HCT116 (cell line): ENCODE measurements around the gene PEX11B. TPM values are rescaled to one million over a fixed set of nuclear protein-coding genes. Genes with fewer than 3 reads are reported as not detected.

Source experiments
- ATAC-seq: fragments of 200-7000 bp; cut with Tn5 transposase; 2 replicates; pipeline ENCODE4 v1.9.1; 2020; ENCODE audit warnings: mild to moderate bottlenecking, moderate library complexity
- BruUV-seq: library from RNA; stranded (reverse); fragments of 400-500 nt; replicated peaks from 2 replicates; lab custom pipeline; 2021; lab: Mats Ljungman, UMichigan
- CTCF ChIA-PET: fragments of 300-600 bp; sonication (Branson Sonifier 250); formaldehyde crosslinking; loops from one replicate; lab custom pipeline; 2021; ENCODE audit warnings: antibody characterized with exemption; lab: Charles Lee
- POLR2A ChIA-PET: fragments of 300-600, 350-600 bp; sonication (Branson Sonifier 250); formaldehyde crosslinking; loops from one replicate; lab custom pipeline; 2021; ENCODE audit warnings: antibody characterized with exemption; lab: Charles Lee
- RAD21 ChIA-PET, 2 experiments: fragments of 300-600 bp; sonication (Branson Sonifier 250); formaldehyde crosslinking; loops; one replicate each; lab custom pipeline; 2023; ENCODE audit warnings: low total read pairs in 2 of 2; ENCODE audit not compliant: uncharacterized antibody in 2 of 2, unreplicated experiment in 2 of 2, low non-redundant PET in 1 of 2; lab: Charles Lee
- DNase-seq: peaks from one replicate; pipeline ENCODE4 v3.0.0-alpha.2; 2010; ENCODE audit warnings: low read depth, low spot score
- H2AFZ ChIP-seq: fragments of 200-600 bp; shearing (Covaris generic), sonication (generic); 2 replicates; pipeline ENCODE4 v1.6.1; 2017; ENCODE audit warnings: low read depth, mixed run types, mixed read lengths, antibody characterized with exemption, low read length; ENCODE audit not compliant: poor library complexity, severe bottlenecking
- H3K27ac ChIP-seq: 2 replicates; pipeline ENCODE4 v1.5.1; 2012; ENCODE audit warnings: low read depth, low read length
- H3K27me3 ChIP-seq: fragments of 200-600 bp; sonication (generic); 2 replicates; pipeline ENCODE4 v1.6.1; 2016; ENCODE audit warnings: mixed run types, low read length, mixed read lengths; ENCODE audit not compliant: insufficient read depth
- H3K36me3 ChIP-seq, 2 experiments: fragments of 200-500 bp in 1 of 2; fragments of 200-600 bp in 1 of 2; sonication (Bioruptor generic) in 1 of 2; sonication (generic) in 1 of 2; 2 replicates each; pipeline versions ENCODE4 v1.5.1 to v1.6.1; 2014 to 2016; ENCODE audit warnings: low read length in 2 of 2, inconsistent platforms in 1 of 2, mixed read lengths in 1 of 2, mixed run types in 1 of 2; ENCODE audit not compliant: insufficient read depth in 2 of 2, control insufficient read depth in 1 of 2
- H3K4me1 ChIP-seq, 2 experiments: fragments of 200-600 bp in 1 of 2; sonication (generic) in 1 of 2; 2 replicates each; pipeline versions ENCODE4 v1.5.1 to v1.6.1; 2012 to 2017; ENCODE audit warnings: low read length in 2 of 2, inconsistent platforms in 1 of 2, mild to moderate bottlenecking in 1 of 2, mixed read lengths in 1 of 2, mixed run types in 1 of 2, moderate library complexity in 1 of 2; ENCODE audit not compliant: insufficient read depth in 2 of 2, control insufficient read depth in 1 of 2
- H3K4me2 ChIP-seq: fragments of 200-600 bp; sonication (generic); 2 replicates; pipeline ENCODE4 v1.6.1; 2017; ENCODE audit warnings: mixed run types, low read length, mixed read lengths
- H3K4me3 ChIP-seq, 2 experiments: fragments of 200-600 bp in 1 of 2; sonication (generic) in 1 of 2; replicated peaks in 1 of 2; 2 replicates each; pipeline ENCODE4 v1.5.1; 2011 to 2016; ENCODE audit warnings: low read length in 2 of 2, control low read depth in 1 of 2, low read depth in 1 of 2, mild to moderate bottlenecking in 1 of 2, mixed read lengths in 1 of 2, mixed run types in 1 of 2
- H3K79me2 ChIP-seq: fragments of 200-600 bp; sonication (generic); 2 replicates; pipeline ENCODE4 v1.6.1; 2017; ENCODE audit warnings: mild to moderate bottlenecking, mixed run types, low read length, moderate library complexity, mixed read lengths; ENCODE audit not compliant: insufficient read depth
- H3K9ac ChIP-seq: fragments of 200-600 bp; sonication (generic); 2 replicates; pipeline ENCODE4 v1.6.1; 2016; ENCODE audit warnings: low read length, mixed read lengths
- H3K9me2 ChIP-seq: fragments of 200-600 bp; sonication (generic), shearing (Covaris generic); 2 replicates; pipeline ENCODE4 v1.6.1; 2017; ENCODE audit warnings: mixed run types, mild to moderate bottlenecking, moderate library complexity; ENCODE audit not compliant: insufficient read depth
- H3K9me3 ChIP-seq, 2 experiments: fragments of 200-500 bp in 1 of 2; fragments of 200-600 bp in 1 of 2; sonication (Bioruptor generic) in 1 of 2; sonication (generic) in 1 of 2; 2 replicates each; pipeline ENCODE4 v1.6.1; 2014 to 2017; ENCODE audit warnings: low read length in 2 of 2, mixed read lengths in 2 of 2, inconsistent platforms in 1 of 2, low read depth in 1 of 2, mild to moderate bottlenecking in 1 of 2, mixed run types in 1 of 2, moderate library complexity in 1 of 2; ENCODE audit not compliant: control insufficient read depth in 1 of 2, insufficient read depth in 1 of 2
- H4K20me1 ChIP-seq: fragments of 200-600 bp; sonication (generic), shearing (Covaris generic); 2 replicates; pipeline ENCODE4 v1.6.1; 2017; ENCODE audit warnings: mixed run types, mild to moderate bottlenecking, moderate library complexity; ENCODE audit not compliant: insufficient read depth
- ATF3 ChIP-seq: IDR thresholded peaks from 2 replicates; pipeline ENCODE4 v1.6.1; 2012
- EGR1 ChIP-seq: IDR thresholded peaks from 2 replicates; pipeline ENCODE4 v1.6.1; 2012; ENCODE audit warnings: low read depth
- EZH2 ChIP-seq: fragments of 200-600 bp; sonication (generic); IDR thresholded peaks from 2 replicates; pipeline ENCODE4 v1.6.1; 2017; ENCODE audit warnings: antibody characterized with exemption, mixed run types
- POLR2A ChIP-seq: IDR thresholded peaks from 2 replicates; pipeline ENCODE4 v1.7.0; 2011; ENCODE audit warnings: borderline replicate concordance; ENCODE audit not compliant: insufficient read depth, insufficient read length; ENCODE audit errors: extremely low read depth
- RAD21 ChIP-seq: IDR thresholded peaks from 2 replicates; pipeline ENCODE4 v1.6.1; 2012; ENCODE audit warnings: low read depth, mild to moderate bottlenecking
- REST ChIP-seq: IDR thresholded peaks from 2 replicates; pipeline ENCODE4 v1.6.1; 2012; ENCODE audit warnings: low read depth
- SIN3A ChIP-seq: IDR thresholded peaks from 2 replicates; pipeline ENCODE4 v1.6.1; 2012; ENCODE audit warnings: low read depth
- SRF ChIP-seq: IDR thresholded peaks from 2 replicates; pipeline ENCODE4 v1.6.1; 2012; ENCODE audit warnings: low read depth
- TCF7L2 ChIP-seq: IDR thresholded peaks from 2 replicates; pipeline ENCODE4 v1.7.0; 2011; ENCODE audit warnings: borderline replicate concordance, inconsistent platforms; ENCODE audit not compliant: insufficient read depth, insufficient read length; ENCODE audit errors: extremely low read depth
- ZBTB33 ChIP-seq: IDR thresholded peaks from 2 replicates; pipeline ENCODE4 v1.6.1; 2011; ENCODE audit warnings: mild to moderate bottlenecking, low read length, moderate library complexity; ENCODE audit not compliant: insufficient replicate concordance; ENCODE audit errors: extremely low read depth
- ZFX ChIP-seq: fragments of 450-650 bp; IDR thresholded peaks from 2 replicates; pipeline ENCODE4 v1.6.1; 2017
- ZNF274 ChIP-seq: fragments of 200-500 bp; sonication (Bioruptor generic); IDR thresholded peaks from 2 replicates; pipeline ENCODE4 v1.6.1; 2014; ENCODE audit warnings: mild to moderate bottlenecking, low read depth, low read length, inconsistent platforms
- intact Hi-C: fragments of 100-400 bp; cut with micrococcal nuclease; formaldehyde crosslinking; loops from 2 replicates; pipeline ENCODE4 v1.10.0; 2022
- total RNA-seq: library from RNA; stranded (reverse); gene quantifications from one replicate; pipeline ENCODE4 v1.2.1, GENCODE V29; 2021; ENCODE audit not compliant: unreplicated experiment

The PEX11B gene
- total RNA-seq, 1 experiment from 2014 or later: 20.9 TPM

GRCh38 chr1:145871994-145872924, 46.3 kb downstream of the PEX11B start:
- no peaks in the 10 kb centered on the region for H3K4me1 ChIP-seq
- H3K79me2 ChIP-seq: no peaks in the 10 kb centered on the region
- H3K9me3 ChIP-seq: no peaks in the 10 kb centered on the region
- ATAC-seq (no peak), DNase-seq (no peak)
- RAD21 ChIA-PET: interaction anchor here in 1 of 2 experiments (0.5 kb wide), 1 partner anchor 41 kb away, joined by 3 read pairs; no protein-coding TSS in a partner anchor
- H3K27ac ChIP-seq: no peak overlapping the region
- no peak overlapping the region for H3K4me3 ChIP-seq
- H2AFZ ChIP-seq: no peak overlapping the region
- no peaks in the 10 kb centered on the region for H3K9me2 ChIP-seq
- POLR2A ChIA-PET: no interaction called here
- no peaks in the 10 kb centered on the region for H4K20me1 ChIP-seq
- TF ChIP-seq TCF7L2: no peak
- TF ChIP-seq ZNF274: no peak
- TF ChIP-seq SIN3A: no peak
- no peak for TF ChIP-seq SRF
- no peak for TF ChIP-seq ATF3
- no peak for TF ChIP-seq REST
- no peak for TF ChIP-seq ZFX
- no peak for TF ChIP-seq EZH2
- TF ChIP-seq ZBTB33: no peak
- no peak for TF ChIP-seq POLR2A
- no peak for TF ChIP-seq EGR1
- no peak for TF ChIP-seq RAD21
- TF ChIP-seq, all 23 proteins: peak for 0
- Histone ChIP-seq H3K9ac (no peak overlapping the region), H3K27me3 (no peaks in the 10 kb centered on the region), H3K4me2 (no peak overlapping the region), H3K36me3 (no peaks in the 10 kb centered on the region)
- intact Hi-C loops: no loop called here
- no TSS peak for BruUV-seq
- CTCF ChIA-PET: no interaction called here
